Body of pancreas (tissue), 4 donors: Measurements from ENCODE around the gene DPH2. TPM values are rescaled to one million over a fixed set of nuclear protein-coding genes. Genes with fewer than 3 reads are reported as not detected.

ENCODE experiments used
- ATAC-seq: fragments of 150-250 bp; one replicate; pipeline ENCODE4 v1.9.1; 2016
- DNase-seq, 4 donors: peaks; one replicate each; pipeline ENCODE4 v3.0.0-alpha.2; 2019
- H3K27ac ChIP-seq, 4 donors: fragments of 200-600 bp; sonication (generic); 1 replicate in 3 of 4; 2 replicates in 1 of 4; pipeline versions ENCODE4 v1.5.1 to v1.6.1; 2016 to 2019; ENCODE audit warnings: mild to moderate bottlenecking in 1 of 4, mixed read lengths in 1 of 4, moderate library complexity in 1 of 4
- H3K27me3 ChIP-seq, 2 donors: fragments of 200-600 bp; sonication (generic); one replicate each; pipeline ENCODE4 v1.6.0; 2016; ENCODE audit warnings: mild to moderate bottlenecking in 1 of 2
- H3K36me3 ChIP-seq, 2 donors: fragments of 200-600 bp; sonication (generic); replicated peaks in 1 of 2; 2 replicates each; pipeline ENCODE4 v1.5.1; 2016; ENCODE audit warnings: low read depth in 2 of 2; ENCODE audit not compliant: insufficient read depth in 1 of 2
- H3K4me1 ChIP-seq: fragments of 200-600 bp; sonication (generic); one replicate; pipeline ENCODE4 v1.6.0; 2016
- H3K4me3 ChIP-seq, 2 donors: fragments of 200-600 bp; sonication (generic); 1 replicate in 1 of 2; 2 replicates in 1 of 2; pipeline ENCODE4 v1.5.1; 2016 to 2019
- H3K9me3 ChIP-seq, 3 donors: fragments of 200-600 bp; sonication (generic); 1 replicate in 2 of 3; 2 replicates in 1 of 3; pipeline ENCODE4 v1.5.1; 2016
- POLR2A ChIP-seq, 3 donors: fragments of 450-650 bp; IDR thresholded peaks; one replicate each; pipeline ENCODE4 v1.6.1; 2016; ENCODE audit warnings: antibody characterized with exemption in 3 of 3, mild to moderate bottlenecking in 2 of 3
- WGBS, 2 donors: methylation state at CpG; one replicate each; pipeline ENCODE4 v1.1.5; 2017; 5-methylcytosine and 5-hydroxymethylcytosine counted together
- intact Hi-C: fragments of 100-400 bp; cut with DNase I; formaldehyde crosslinking; loops from one replicate; pipeline ENCODE4 v1.15.1; 2023
- total RNA-seq, 2 donors: library from RNA; depleted of rRNA; stranded (reverse); fragments of >200 nt; gene quantifications; one replicate each; pipeline ENCODE4 v1.1.0, GENCODE V29; 2016
- TF ChIP-seq, protein P1 (sequence below), 7 experiments: fragments of 450-650 bp in 4 of 7; fragments of 200-600 bp in 3 of 7; sonication (generic) in 3 of 7; IDR thresholded peaks; one replicate each; pipeline ENCODE4 v1.5.1; 2016 to 2019; ENCODE audit warnings: antibody characterized with exemption in 7 of 7

The DPH2 gene
- total RNA-seq, 2 donors from 2014 or later = 25.4 to 35.3 TPM

DNA sequence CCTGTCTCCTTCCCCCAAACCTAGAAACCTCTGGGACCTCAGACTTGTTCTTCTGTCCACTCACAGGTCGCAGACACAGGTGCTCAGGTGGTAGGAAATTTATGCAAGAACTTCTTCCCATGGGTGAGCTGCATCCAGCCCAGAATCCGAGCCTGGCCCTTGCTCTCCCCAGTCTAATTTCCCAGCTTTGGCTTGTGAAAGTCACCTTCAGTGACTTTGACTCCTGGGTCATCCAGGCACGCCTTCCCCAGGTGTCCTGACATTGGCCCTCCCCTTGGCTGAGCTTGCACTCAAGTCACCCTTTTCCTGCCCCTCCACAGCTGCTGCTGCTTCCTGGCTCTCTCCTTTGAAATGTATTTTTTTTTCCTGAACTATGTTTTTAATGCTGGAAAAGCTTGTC lies 16.4 kb upstream of the DPH2 start:
- peaks cover 9% of the 10 kb centered on the region for H3K4me1 ChIP-seq
- H3K27ac ChIP-seq = no peak overlapping the region
- H3K36me3 ChIP-seq = no peaks in the 10 kb centered on the region
- no peaks in the 10 kb centered on the region for H3K9me3 ChIP-seq
- no peak for ATAC-seq
- TF ChIP-seq, protein P1, sequence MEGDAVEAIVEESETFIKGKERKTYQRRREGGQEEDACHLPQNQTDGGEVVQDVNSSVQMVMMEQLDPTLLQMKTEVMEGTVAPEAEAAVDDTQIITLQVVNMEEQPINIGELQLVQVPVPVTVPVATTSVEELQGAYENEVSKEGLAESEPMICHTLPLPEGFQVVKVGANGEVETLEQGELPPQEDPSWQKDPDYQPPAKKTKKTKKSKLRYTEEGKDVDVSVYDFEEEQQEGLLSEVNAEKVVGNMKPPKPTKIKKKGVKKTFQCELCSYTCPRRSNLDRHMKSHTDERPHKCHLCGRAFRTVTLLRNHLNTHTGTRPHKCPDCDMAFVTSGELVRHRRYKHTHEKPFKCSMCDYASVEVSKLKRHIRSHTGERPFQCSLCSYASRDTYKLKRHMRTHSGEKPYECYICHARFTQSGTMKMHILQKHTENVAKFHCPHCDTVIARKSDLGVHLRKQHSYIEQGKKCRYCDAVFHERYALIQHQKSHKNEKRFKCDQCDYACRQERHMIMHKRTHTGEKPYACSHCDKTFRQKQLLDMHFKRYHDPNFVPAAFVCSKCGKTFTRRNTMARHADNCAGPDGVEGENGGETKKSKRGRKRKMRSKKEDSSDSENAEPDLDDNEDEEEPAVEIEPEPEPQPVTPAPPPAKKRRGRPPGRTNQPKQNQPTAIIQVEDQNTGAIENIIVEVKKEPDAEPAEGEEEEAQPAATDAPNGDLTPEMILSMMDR (IDR thresholded peaks at IDR 0.05) = no peak
- TF ChIP-seq POLR2A (IDR thresholded peaks at IDR 0.05) = no peak
- H3K4me3 ChIP-seq = no peak overlapping the region
- intact Hi-C loops = no loop called here
- no peak for DNase-seq
- no peaks in the 10 kb centered on the region for H3K27me3 ChIP-seq
- 67 to 84% methylated on average over 3 of the region's 3 CpGs for WGBS, 2 donors

DNA sequence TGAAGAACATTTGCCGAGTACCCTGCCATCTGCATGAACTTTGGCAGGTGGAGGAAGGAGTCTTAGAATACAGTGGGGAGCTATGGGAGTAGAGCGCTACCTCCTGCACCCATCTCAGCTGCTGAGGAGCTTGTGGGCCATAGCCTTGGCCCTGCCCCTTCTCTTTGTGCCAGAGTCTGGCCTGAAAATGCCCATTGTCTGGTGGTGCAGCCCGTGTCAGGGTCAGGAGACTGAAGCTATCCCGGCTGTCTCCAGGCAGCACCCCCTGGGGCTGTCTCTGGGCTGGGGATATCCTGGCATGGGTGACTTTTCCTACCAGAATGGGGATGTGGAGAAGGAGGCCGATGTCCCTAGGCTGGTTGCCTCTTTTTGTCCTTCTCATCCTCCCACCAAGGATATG lies 15.8 kb upstream of the DPH2 start:
- H3K36me3 ChIP-seq = no peaks in the 10 kb centered on the region
- no peak for ATAC-seq
- no peaks in the 10 kb centered on the region for H3K27me3 ChIP-seq
- no peak for DNase-seq
- intact Hi-C loops = no loop called here
- TF ChIP-seq, protein P1 (IDR thresholded peaks at IDR 0.05) = no peak
- no peak for TF ChIP-seq POLR2A (IDR thresholded peaks at IDR 0.05)
- WGBS, 2 donors = 86 to 87% methylated on average over 3 to 5 of the region's 5 CpGs
- peaks cover 2% of the 10 kb centered on the region for H3K4me1 ChIP-seq
- H3K4me3 ChIP-seq = no peak overlapping the region
- no peaks in the 10 kb centered on the region for H3K9me3 ChIP-seq
- no peak overlapping the region for H3K27ac ChIP-seq

DNA sequence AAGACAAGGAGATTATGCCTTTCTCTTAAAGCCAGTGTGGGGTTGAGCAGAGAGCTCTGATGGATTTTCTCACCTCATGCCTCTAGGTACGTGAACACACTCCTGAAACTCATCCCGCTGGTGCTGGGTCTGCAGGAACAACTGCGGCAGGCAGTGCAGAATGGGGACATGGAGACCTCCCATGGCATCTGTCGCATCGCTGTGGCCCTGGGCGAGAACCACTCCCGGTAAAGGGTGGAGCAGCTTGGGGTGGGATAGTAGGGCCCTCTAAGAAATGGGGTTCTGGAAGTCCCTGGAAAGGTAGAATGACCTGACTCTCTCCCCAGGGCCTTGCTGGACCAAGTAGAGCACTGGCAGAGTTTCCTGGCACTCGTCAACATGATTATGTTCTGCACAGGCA lies 13.6 kb upstream of the DPH2 start:
- intact Hi-C loops = no loop called here
- Histone ChIP-seq H3K9me3 (no peaks in the 10 kb centered on the region), H3K4me1 (no peaks in the 10 kb centered on the region), H3K27me3 (no peaks in the 10 kb centered on the region), H3K27ac (no peak overlapping the region), H3K36me3 (no peaks in the 10 kb centered on the region), H3K4me3 (no peak overlapping the region)
- DNase-seq (no peak), ATAC-seq (no peak)
- TF ChIP-seq, protein P1 (IDR thresholded peaks at IDR 0.05) = no peak
- TF ChIP-seq POLR2A (IDR thresholded peaks at IDR 0.05) = no peak
- WGBS, 2 donors = 89 to 96% methylated on average over 8 of the region's 8 CpGs

DNA sequence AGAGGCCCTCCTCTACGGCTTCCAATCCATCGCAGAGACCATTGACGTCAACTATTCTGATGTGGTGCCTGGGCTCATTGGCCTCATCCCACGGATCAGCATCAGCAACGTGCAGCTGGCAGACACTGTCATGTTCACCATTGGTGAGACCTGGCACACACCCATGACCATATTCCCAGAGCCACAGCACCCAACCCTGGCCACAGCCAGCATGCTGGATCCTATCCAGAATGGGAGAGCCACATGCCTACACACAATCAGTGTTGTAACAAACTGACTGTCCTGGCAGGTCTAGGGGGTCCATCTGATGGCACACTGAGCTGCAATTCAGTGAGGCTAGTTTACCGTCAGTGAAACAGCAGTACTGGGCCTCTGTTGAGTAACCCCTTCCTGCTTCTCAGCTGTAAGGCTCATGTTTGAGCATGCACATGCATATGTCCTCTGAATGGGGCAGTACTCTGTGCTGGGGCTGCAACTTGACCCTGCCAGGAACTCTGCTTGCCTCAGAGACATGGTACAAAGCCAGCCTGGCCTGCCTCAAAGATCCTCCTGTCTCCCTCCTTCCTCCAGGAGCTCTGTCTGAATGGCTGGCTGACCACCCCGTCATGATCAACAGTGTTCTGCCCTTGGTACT lies 12.3 kb upstream of the DPH2 start:
- no peak overlapping the region for H3K27ac ChIP-seq
- H3K4me1 ChIP-seq = no peaks in the 10 kb centered on the region
- ATAC-seq (no peak), DNase-seq (no peak)
- no peak for TF ChIP-seq POLR2A (IDR thresholded peaks at IDR 0.05)
- TF ChIP-seq, protein P1 (IDR thresholded peaks at IDR 0.05) = no peak
- 80 to 91% methylated on average over 6 to 7 of the region's 7 CpGs for WGBS, 2 donors
- H3K27me3 ChIP-seq = no peaks in the 10 kb centered on the region
- no peak overlapping the region for H3K4me3 ChIP-seq
- no peaks in the 10 kb centered on the region for H3K36me3 ChIP-seq
- no peaks in the 10 kb centered on the region for H3K9me3 ChIP-seq
- intact Hi-C loops = no loop called here
